SK-N-SH treated with all-trans-retinoic acid at 6 μM for 48 hours (cell line): ENCODE results near the gene MKI67.

Source experiments
- ATAC-seq: fragments of 200-7000 bp; cut with Tn5 transposase; 3 replicates; pipeline ENCODE4 v1.9.1; 2020; ENCODE audit warnings: mild to moderate bottlenecking, moderate library complexity
- ARNTL ChIP-seq: fragments of 450-650 bp; formaldehyde crosslinking; IDR thresholded peaks from 2 replicates; pipeline ENCODE4 v1.5.0; 2020; ENCODE audit warnings: low read depth, mild to moderate bottlenecking, moderate library complexity, borderline replicate concordance
- BACH2 ChIP-seq: fragments of 250-450 bp; sonication (Bioruptor Pico); IDR thresholded peaks from 2 replicates; pipeline ENCODE4 v1.9.0; 2021; ENCODE audit warnings: mild to moderate bottlenecking, borderline replicate concordance
- CSDC2 ChIP-seq: fragments of 250-450 bp; sonication (Bioruptor Pico); IDR thresholded peaks from 2 replicates; pipeline ENCODE4 v1.5.0; 2020; ENCODE audit warnings: mild to moderate bottlenecking, moderate library complexity
- ESRRG ChIP-seq: fragments of 250-450 bp; sonication (Bioruptor Pico); IDR thresholded peaks from 2 replicates; pipeline ENCODE4 v1.6.1; 2021; ENCODE audit warnings: mild to moderate bottlenecking
- GLIS3 ChIP-seq: fragments of 250-450 bp; sonication (Bioruptor Pico); IDR thresholded peaks from 2 replicates; pipeline ENCODE4 v1.5.0; 2020; ENCODE audit warnings: mild to moderate bottlenecking, moderate library complexity
- ISL1 ChIP-seq: fragments of 250-450 bp; sonication (Bioruptor Pico); IDR thresholded peaks from 2 replicates; pipeline ENCODE4 v2.1.2; 2022; ENCODE audit warnings: mild to moderate bottlenecking, moderate library complexity
- OSR1 ChIP-seq: fragments of 250-450 bp; sonication (Bioruptor Pico); IDR thresholded peaks from 2 replicates; pipeline ENCODE4 v1.8.0; 2022; ENCODE audit warnings: moderate library complexity, mild to moderate bottlenecking, inconsistent platforms
- POU6F1 ChIP-seq: fragments of 250-450 bp; sonication (Bioruptor Pico); IDR thresholded peaks from 2 replicates; pipeline ENCODE4 v1.8.0; 2021; ENCODE audit warnings: low read depth, mild to moderate bottlenecking, moderate library complexity, borderline replicate concordance
- PPARA ChIP-seq: fragments of 250-450 bp; sonication (Bioruptor Pico); IDR thresholded peaks from 2 replicates; pipeline ENCODE4 v1.5.0; 2020; ENCODE audit warnings: mild to moderate bottlenecking, borderline replicate concordance
- RARB ChIP-seq: fragments of 250-450 bp; sonication (Bioruptor Pico); IDR thresholded peaks from 2 replicates; pipeline ENCODE4 v1.8.0; 2021; ENCODE audit warnings: mild to moderate bottlenecking, moderate library complexity
- SNAI2 ChIP-seq: fragments of 250-450 bp; sonication (Bioruptor Pico); IDR thresholded peaks from 2 replicates; pipeline ENCODE4 v1.5.0; 2020; ENCODE audit warnings: mild to moderate bottlenecking, moderate library complexity
- TCF4 ChIP-seq: fragments of 250-450 bp; sonication (Bioruptor Pico); IDR thresholded peaks from 2 replicates; pipeline ENCODE4 v1.8.0; 2021; ENCODE audit warnings: mild to moderate bottlenecking, moderate library complexity, borderline replicate concordance
- TOX ChIP-seq: fragments of 250-450 bp; sonication (Bioruptor Pico); IDR thresholded peaks from 2 replicates; pipeline ENCODE4 v1.8.0; 2021; ENCODE audit warnings: mild to moderate bottlenecking, moderate library complexity, borderline replicate concordance
- ZFP3 ChIP-seq: fragments of 250-450 bp; sonication (Bioruptor Pico); IDR thresholded peaks from 2 replicates; pipeline ENCODE4 v1.5.0; 2020; ENCODE audit warnings: mild to moderate bottlenecking, moderate library complexity
- ZFP30 ChIP-seq: fragments of 450-650 bp; formaldehyde crosslinking; IDR thresholded peaks from 2 replicates; pipeline ENCODE4 v1.5.0; 2022; ENCODE audit warnings: mild to moderate bottlenecking, moderate library complexity
- ZNF565 ChIP-seq: fragments of 450-650 bp; formaldehyde crosslinking; conservative IDR thresholded peaks from 2 replicates; pipeline ENCODE4 v1.5.0; 2020; ENCODE audit warnings: low read depth, mild to moderate bottlenecking, moderate library complexity
- ZNF70 ChIP-seq: fragments of 450-650 bp; formaldehyde crosslinking; IDR thresholded peaks from 2 replicates; pipeline ENCODE4 v1.5.0; 2020; ENCODE audit warnings: mild to moderate bottlenecking, moderate library complexity
- ZNF8 ChIP-seq: fragments of 450-650 bp; formaldehyde crosslinking; IDR thresholded peaks from 2 replicates; pipeline ENCODE4 v1.5.0; 2020; ENCODE audit warnings: mild to moderate bottlenecking, moderate library complexity
- TF ChIP-seq, protein P1 (sequence below): fragments of 250-450 bp; sonication (Bioruptor Pico); IDR thresholded peaks from 2 replicates; pipeline ENCODE4 v1.5.1; 2020; ENCODE audit warnings: low read depth, mild to moderate bottlenecking, moderate library complexity
- TF ChIP-seq, protein P2 (sequence below): fragments of 250-450 bp; sonication (Bioruptor Pico); IDR thresholded peaks from 2 replicates; pipeline ENCODE4 v1.8.0; 2020; ENCODE audit warnings: mild to moderate bottlenecking, moderate library complexity, borderline replicate concordance
- TF ChIP-seq, protein P3 (sequence below): fragments of 250-450 bp; sonication (Bioruptor Pico); IDR thresholded peaks from 2 replicates; pipeline ENCODE4 v1.5.0; 2020; ENCODE audit warnings: mild to moderate bottlenecking, moderate library complexity

MKI67 gene

GRCh38 chr10:128050121-128050516, 76.1 kb downstream of the MKI67 start:
- TF ChIP-seq OSR1 (no peak), ZNF565 (CRISPR knock-in tag) (no peak), BACH2 (CRISPR knock-in tag) (no peak), RARB (no peak), GLIS3 (CRISPR knock-in tag) (no peak), ZFP3 (CRISPR knock-in tag) (no peak), ZNF70 (CRISPR knock-in tag) (no peak), ARNTL (no peak), CSDC2 (CRISPR knock-in tag) (no peak), PPARA (CRISPR knock-in tag) (no peak), ESRRG (CRISPR knock-in tag) (no peak), POU6F1 (CRISPR knock-in tag) (no peak), ZNF8 (CRISPR knock-in tag) (no peak), TOX (no peak), TCF4 (no peak), SNAI2 (no peak)
- TF ChIP-seq, protein P1, sequence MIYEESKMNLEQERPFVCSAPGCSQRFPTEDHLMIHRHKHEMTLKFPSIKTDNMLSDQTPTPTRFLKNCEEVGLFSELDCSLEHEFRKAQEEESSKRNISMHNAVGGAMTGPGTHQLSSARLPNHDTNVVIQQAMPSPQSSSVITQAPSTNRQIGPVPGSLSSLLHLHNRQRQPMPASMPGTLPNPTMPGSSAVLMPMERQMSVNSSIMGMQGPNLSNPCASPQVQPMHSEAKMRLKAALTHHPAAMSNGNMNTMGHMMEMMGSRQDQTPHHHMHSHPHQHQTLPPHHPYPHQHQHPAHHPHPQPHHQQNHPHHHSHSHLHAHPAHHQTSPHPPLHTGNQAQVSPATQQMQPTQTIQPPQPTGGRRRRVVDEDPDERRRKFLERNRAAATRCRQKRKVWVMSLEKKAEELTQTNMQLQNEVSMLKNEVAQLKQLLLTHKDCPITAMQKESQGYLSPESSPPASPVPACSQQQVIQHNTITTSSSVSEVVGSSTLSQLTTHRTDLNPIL (CRISPR knock-in tag), result no peak
- TF ChIP-seq, protein P2, sequence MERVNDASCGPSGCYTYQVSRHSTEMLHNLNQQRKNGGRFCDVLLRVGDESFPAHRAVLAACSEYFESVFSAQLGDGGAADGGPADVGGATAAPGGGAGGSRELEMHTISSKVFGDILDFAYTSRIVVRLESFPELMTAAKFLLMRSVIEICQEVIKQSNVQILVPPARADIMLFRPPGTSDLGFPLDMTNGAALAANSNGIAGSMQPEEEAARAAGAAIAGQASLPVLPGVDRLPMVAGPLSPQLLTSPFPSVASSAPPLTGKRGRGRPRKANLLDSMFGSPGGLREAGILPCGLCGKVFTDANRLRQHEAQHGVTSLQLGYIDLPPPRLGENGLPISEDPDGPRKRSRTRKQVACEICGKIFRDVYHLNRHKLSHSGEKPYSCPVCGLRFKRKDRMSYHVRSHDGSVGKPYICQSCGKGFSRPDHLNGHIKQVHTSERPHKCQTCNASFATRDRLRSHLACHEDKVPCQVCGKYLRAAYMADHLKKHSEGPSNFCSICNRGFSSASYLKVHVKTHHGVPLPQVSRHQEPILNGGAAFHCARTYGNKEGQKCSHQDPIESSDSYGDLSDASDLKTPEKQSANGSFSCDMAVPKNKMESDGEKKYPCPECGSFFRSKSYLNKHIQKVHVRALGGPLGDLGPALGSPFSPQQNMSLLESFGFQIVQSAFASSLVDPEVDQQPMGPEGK, result no peak
- TF ChIP-seq, protein P3, sequence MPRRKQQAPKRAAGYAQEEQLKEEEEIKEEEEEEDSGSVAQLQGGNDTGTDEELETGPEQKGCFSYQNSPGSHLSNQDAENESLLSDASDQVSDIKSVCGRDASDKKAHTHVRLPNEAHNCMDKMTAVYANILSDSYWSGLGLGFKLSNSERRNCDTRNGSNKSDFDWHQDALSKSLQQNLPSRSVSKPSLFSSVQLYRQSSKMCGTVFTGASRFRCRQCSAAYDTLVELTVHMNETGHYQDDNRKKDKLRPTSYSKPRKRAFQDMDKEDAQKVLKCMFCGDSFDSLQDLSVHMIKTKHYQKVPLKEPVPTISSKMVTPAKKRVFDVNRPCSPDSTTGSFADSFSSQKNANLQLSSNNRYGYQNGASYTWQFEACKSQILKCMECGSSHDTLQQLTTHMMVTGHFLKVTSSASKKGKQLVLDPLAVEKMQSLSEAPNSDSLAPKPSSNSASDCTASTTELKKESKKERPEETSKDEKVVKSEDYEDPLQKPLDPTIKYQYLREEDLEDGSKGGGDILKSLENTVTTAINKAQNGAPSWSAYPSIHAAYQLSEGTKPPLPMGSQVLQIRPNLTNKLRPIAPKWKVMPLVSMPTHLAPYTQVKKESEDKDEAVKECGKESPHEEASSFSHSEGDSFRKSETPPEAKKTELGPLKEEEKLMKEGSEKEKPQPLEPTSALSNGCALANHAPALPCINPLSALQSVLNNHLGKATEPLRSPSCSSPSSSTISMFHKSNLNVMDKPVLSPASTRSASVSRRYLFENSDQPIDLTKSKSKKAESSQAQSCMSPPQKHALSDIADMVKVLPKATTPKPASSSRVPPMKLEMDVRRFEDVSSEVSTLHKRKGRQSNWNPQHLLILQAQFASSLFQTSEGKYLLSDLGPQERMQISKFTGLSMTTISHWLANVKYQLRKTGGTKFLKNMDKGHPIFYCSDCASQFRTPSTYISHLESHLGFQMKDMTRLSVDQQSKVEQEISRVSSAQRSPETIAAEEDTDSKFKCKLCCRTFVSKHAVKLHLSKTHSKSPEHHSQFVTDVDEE, result no peak
- ATAC-seq, result no peak

DNA sequence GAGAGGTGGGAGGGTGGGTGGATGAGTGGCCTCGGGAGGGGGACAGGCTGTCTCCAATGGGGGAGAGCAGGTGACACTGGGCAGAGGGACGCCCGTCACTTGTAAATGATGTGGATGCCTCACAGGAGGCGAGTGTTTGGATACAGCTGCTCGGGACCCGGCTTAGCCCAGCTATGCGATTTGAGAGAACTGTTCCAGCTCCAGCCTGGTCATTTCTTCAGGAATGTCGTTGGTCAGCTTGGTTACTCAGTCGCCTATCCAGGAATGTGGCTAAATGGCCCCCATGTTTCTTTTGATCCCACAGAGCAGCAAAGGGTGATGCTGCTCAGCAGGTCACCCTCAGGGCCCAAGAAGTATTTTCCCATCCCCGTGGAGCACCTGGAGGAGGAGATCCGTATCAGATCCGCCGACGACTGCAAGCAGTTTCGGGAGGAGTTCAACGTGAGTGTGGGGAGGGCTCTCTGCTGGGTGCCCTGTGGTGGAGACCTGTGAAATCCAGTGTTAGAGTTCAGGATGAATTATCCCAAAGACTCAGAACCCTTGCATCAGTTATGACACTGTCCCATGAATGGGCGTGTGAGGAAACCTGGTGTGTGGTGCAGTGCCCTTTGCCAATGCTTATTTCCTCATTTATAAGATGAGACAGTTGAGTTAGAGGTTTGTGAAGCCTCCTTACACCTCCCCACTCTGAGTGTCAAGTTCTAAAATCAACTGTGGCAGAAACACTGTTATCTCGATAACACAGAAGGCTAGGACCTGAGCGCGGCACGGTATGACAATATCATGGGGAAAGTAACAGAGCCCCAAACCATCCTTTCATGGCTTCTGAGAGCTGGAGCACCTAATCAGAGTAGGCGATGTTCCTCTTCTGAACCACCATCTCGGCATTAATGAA, 76.8 kb downstream of the MKI67 start:
- no peak for ATAC-seq
- TF ChIP-seq POU6F1 (CRISPR knock-in tag), result no peak
- TF ChIP-seq, protein P3, result no peak
- TF ChIP-seq GLIS3 (CRISPR knock-in tag), result no peak
- no peak for TF ChIP-seq ZNF8 (CRISPR knock-in tag)
- no peak for TF ChIP-seq CSDC2 (CRISPR knock-in tag)
- TF ChIP-seq, protein P2, result no peak
- no peak for TF ChIP-seq ZFP3 (CRISPR knock-in tag)
- TF ChIP-seq, protein P1 (CRISPR knock-in tag), result no peak
- no peak for TF ChIP-seq ZNF70 (CRISPR knock-in tag)
- TF ChIP-seq PPARA (CRISPR knock-in tag), result no peak
- no peak for TF ChIP-seq ARNTL
- no peak for TF ChIP-seq OSR1
- TF ChIP-seq SNAI2, result no peak
- no peak for TF ChIP-seq RARB
- no peak for TF ChIP-seq ISL1 (CRISPR knock-in tag)
- TF ChIP-seq TOX, result no peak
- TF ChIP-seq BACH2 (CRISPR knock-in tag), result no peak
- no peak for TF ChIP-seq ESRRG (CRISPR knock-in tag)
- no peak for TF ChIP-seq ZFP30
